GM19438 (cell line): ENCODE results near the gene RRP15.

Source experiments
- ATAC-seq: cut with Tn5 transposase; IDR thresholded peaks from one replicate; pipeline ENCODE4 v1.9.1; 2021; ENCODE audit warnings: low read depth; ENCODE audit not compliant: unreplicated experiment

RRP15 gene

DNA sequence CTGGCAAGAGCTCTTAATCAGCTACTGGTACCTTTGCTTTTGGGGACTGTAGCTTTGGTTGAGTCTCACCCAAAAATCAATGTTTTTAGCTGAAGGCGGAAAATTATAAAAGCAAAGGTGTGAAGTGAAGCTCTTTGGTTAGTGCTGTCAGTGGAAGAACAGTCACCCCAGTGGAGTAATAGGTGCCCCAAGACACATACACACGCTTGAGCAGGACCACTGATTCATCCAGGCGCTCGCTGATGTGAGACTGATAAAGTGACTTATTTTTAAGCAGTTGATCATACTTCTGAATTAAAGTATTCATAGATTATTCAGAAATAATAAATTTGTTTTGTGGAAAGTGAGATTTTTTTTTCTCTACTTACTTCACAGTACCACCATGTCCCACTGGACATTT is 97.2 kb downstream of the RRP15 start:
- no peak for ATAC-seq

DNA sequence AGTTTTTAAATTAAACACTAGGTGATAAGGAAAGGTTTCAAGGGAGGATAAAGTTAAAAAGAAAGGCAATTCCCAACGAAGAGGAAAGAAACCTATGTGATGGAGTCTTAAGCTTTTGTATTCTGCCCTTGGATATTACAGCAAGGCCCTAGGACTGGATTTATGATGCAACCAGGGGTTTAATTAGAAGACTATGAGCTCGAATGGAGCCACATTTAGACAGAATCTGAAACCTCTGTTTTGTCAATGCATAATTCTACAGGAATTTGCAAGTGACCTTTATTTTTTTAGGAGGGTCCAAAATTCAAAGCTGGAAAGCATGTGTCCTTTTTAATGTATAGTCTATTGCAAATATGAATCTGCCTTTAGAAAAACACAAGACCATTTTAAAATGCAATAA is 98.0 kb downstream of the RRP15 start:
- ATAC-seq = no peak

DNA sequence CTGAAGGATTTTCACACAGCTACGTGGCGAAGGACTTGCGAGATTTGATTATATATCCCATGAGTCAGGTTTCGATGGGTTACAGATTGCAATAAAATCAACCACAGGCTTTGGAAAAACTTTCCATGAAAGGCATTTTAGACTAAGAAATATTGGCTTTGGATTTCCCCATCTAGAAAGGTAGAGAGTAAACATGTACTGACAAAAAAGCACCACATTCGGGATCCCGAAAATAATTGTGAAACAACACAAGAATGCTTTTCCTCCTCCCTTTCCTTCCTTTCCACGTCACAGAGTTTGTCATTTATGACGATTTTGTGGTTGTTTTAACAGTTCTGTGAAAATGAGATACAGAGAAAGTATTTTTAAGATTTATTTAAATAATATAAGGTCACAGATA is 98.6 kb downstream of the RRP15 start:
- ATAC-seq = no peak

DNA sequence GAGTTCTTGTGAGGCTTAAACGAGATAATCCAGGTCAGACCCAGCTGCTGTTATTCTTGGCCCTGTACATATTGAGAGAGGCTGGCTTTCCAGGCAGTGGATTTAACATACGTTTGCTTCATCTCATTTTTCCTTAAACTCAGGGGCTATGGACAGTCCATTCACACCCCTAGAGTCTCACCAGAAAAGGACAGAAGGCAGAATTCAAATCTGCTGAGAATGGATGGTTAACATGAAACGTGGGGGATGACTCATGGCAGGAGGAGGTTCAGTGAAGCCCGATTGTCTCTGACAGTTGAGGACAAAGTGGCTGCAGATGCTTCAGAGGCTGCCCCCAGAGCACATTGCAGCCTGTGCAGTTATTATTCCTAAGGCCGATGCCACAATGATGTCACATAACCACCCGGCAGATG is 99.5 kb downstream of the RRP15 start:
- no peak for ATAC-seq
